ENCODE results near the gene SART1.
A peak's percentile ranks its signal among the peaks of the same experiment; 100 is the strongest.

Gene SART1

GRCh38 chr11:65961267-65962140 is at the start of gene SART1:
SART1 (plus strand) TSS chr11:65961734; CDS start chr11:65961781, 47 bp downstream.
- DNase-seq (ENCODE audit: low read depth, low spot score): peak; percentile 99

GRCh38 chr11:65912845-65913244 is 48.7 kb upstream of the SART1 start:
- DNase-seq (ENCODE audit: low read depth, low spot score): peak; percentile 61

- no peak for DNase-seq (ENCODE audit: low read depth, low spot score)
These were observed 46.3 kb upstream of the SART1 start for GRCh38 chr11:65915101-65915820.

GRCh38 chr11:65915821-65916251 is 45.7 kb upstream of the SART1 start:
- DNase-seq (ENCODE audit: low read depth, low spot score): peak; percentile 98

GRCh38 chr11:65916391-65916790 is 45.1 kb upstream of the SART1 start:
- DNase-seq (ENCODE audit: low read depth, low spot score): no peak

GRCh38 chr11:65917077-65917433 is 44.5 kb upstream of the SART1 start:
- no peak for DNase-seq (ENCODE audit: low read depth, low spot score)

GRCh38 chr11:65917434-65918210 is 43.9 kb upstream of the SART1 start:
- DNase-seq (ENCODE audit: low read depth, low spot score): no peak

- peak; percentile 63 for DNase-seq (ENCODE audit: low read depth, low spot score)
These were observed 43.1 kb upstream of the SART1 start, which contains the start of gene C11orf68 for GRCh38 chr11:65918211-65919140. C11orf68 (minus strand) TSS chr11:65919062; CDS start chr11:65919031, 31 bp downstream.

- DNase-seq (ENCODE audit: low read depth, low spot score): peak; percentile 100
These were observed 42.4 kb upstream of the SART1 start, which contains the start of gene DRAP1 for GRCh38 chr11:65919141-65919572. DRAP1 (plus strand) TSS chr11:65919426; CDS start chr11:65919502, 76 bp downstream.

- DNase-seq (ENCODE audit: low read depth, low spot score): peak; percentile 54
These were observed 41.8 kb upstream of the SART1 start for GRCh38 chr11:65919573-65920371.

GRCh38 chr11:65920372-65920802 is 41.1 kb upstream of the SART1 start:
- DNase-seq (ENCODE audit: low read depth, low spot score): no peak

- DNase-seq (ENCODE audit: low read depth, low spot score): no peak
These were observed 40.4 kb upstream of the SART1 start for GRCh38 chr11:65921033-65921555.

- DNase-seq (ENCODE audit: low read depth, low spot score): no peak
These were observed 39.7 kb upstream of the SART1 start for GRCh38 chr11:65921876-65922275.

GRCh38 chr11:65922565-65922964 is 39.0 kb upstream of the SART1 start:
- DNase-seq (ENCODE audit: low read depth, low spot score): no peak

- no peak for DNase-seq (ENCODE audit: low read depth, low spot score)
These were observed 36.1 kb upstream of the SART1 start for GRCh38 chr11:65925397-65925796.

- peak; percentile 39 for DNase-seq (ENCODE audit: low read depth, low spot score)
These were observed 33.6 kb upstream of the SART1 start for GRCh38 chr11:65927904-65928397.

GRCh38 chr11:65928667-65929066 is 32.9 kb upstream of the SART1 start:
- no peak for DNase-seq (ENCODE audit: low read depth, low spot score)

- no peak for DNase-seq (ENCODE audit: low read depth, low spot score)
These were observed 29.6 kb upstream of the SART1 start for GRCh38 chr11:65931773-65932557.

- DNase-seq (ENCODE audit: low read depth, low spot score): peak; percentile 18
These were observed 29.0 kb upstream of the SART1 start for GRCh38 chr11:65932558-65932919.

Data from astrocyte of the hippocampus (primary cell).